HG02840 (cell line): ENCODE data around the gene PAN2.
A peak's percentile ranks its signal among the peaks of the same experiment; 100 is the strongest.
"Not testable (repeated sequence)": the region's sequence is repeated elsewhere in the genome, so short reads cannot be mapped to it uniquely, and the experiment has no call there.

Source experiments
- ATAC-seq: cut with Tn5 transposase; IDR thresholded peaks from one replicate; pipeline ENCODE4 v1.9.1; 2021; ENCODE audit warnings: mild to moderate bottlenecking, moderate library complexity, moderate number of reproducible peaks; ENCODE audit not compliant: unreplicated experiment, low FRiP score

Gene PAN2

GRCh38 chr12:56333679-56334489, at the start of gene PAN2:
Gene PAN2, minus strand, starts transcription at chr12:56334000. Its CDS starts 906 bp downstream, at chr12:56333094.
- ATAC-seq = peak; percentile 95

GRCh38 chr12:56382611-56383010, 48.8 kb upstream of the PAN2 start:
- no peak for ATAC-seq

GRCh38 chr12:56377989-56378316, 44.2 kb upstream of the PAN2 start:
- no peak for ATAC-seq

GRCh38 chr12:56377310-56377988, 43.6 kb upstream of the PAN2 start:
- no peak for ATAC-seq

- no peak for ATAC-seq
Observed at GRCh38 chr12:56375598-56376434, 42.0 kb upstream of the PAN2 start.

- ATAC-seq = no peak
Observed at GRCh38 chr12:56374726-56375597, 41.2 kb upstream of the PAN2 start.

- ATAC-seq = no peak
Observed at GRCh38 chr12:56373515-56373914, 39.7 kb upstream of the PAN2 start.

GRCh38 chr12:56366948-56367347, 33.1 kb upstream of the PAN2 start:
- ATAC-seq = no peak

- ATAC-seq = no peak
Observed at GRCh38 chr12:56362130-56363059, 28.6 kb upstream of the PAN2 start, which contains the start of gene APOF. Gene APOF, minus strand, starts transcription at chr12:56362857. Its CDS starts 112 bp downstream, at chr12:56362745.

GRCh38 chr12:56361487-56362129, 27.8 kb upstream of the PAN2 start:
- ATAC-seq = no peak

GRCh38 chr12:56359851-56360767, 26.3 kb upstream of the PAN2 start, which contains the start of gene STAT2:
Gene STAT2, minus strand, starts transcription at chr12:56360107. Its CDS starts 3,536 bp downstream, at chr12:56356571.
- peak; percentile 97 for ATAC-seq

GRCh38 chr12:56358836-56359532, 25.2 kb upstream of the PAN2 start:
- ATAC-seq = no peak

- ATAC-seq = no peak
Observed at GRCh38 chr12:56351325-56351724, 17.5 kb upstream of the PAN2 start.

- ATAC-seq = no peak
Observed at GRCh38 chr12:56350662-56351061, 16.9 kb upstream of the PAN2 start.

GRCh38 chr12:56348776-56349175, 15.0 kb upstream of the PAN2 start:
- no peak for ATAC-seq

GRCh38 chr12:56347255-56347654, 13.5 kb upstream of the PAN2 start:
- not testable (repeated sequence) for ATAC-seq

GRCh38 chr12:56346675-56347074, 12.9 kb upstream of the PAN2 start:
- ATAC-seq = no peak
